ENCODE measurements around the gene HPCAL1.

The HPCAL1 gene

GRCh38 chr2:10310309-10310888 lies 7.7 kb downstream of the HPCAL1 start:
- TF ChIP-seq ZNF274 (IDR thresholded peaks at IDR 0.05; ENCODE audit: low read depth, low read length), result no peak
- H3K4me3 ChIP-seq (ENCODE audit: low read length), result no peak overlapping the region

- no peak overlapping the region for H3K4me3 ChIP-seq (ENCODE audit: low read length)
- TF ChIP-seq ZNF274 (IDR thresholded peaks at IDR 0.05; ENCODE audit: low read depth, low read length), result no peak
These were observed 9.0 kb downstream of the HPCAL1 start for GRCh38 chr2:10311736-10312135.

GRCh38 chr2:10312437-10312957 lies 9.8 kb downstream of the HPCAL1 start:
- no peak for TF ChIP-seq ZNF274 (IDR thresholded peaks at IDR 0.05; ENCODE audit: low read depth, low read length)

GRCh38 chr2:10316336-10316735 lies 13.6 kb downstream of the HPCAL1 start:
- TF ChIP-seq ZNF274 (IDR thresholded peaks at IDR 0.05; ENCODE audit: low read depth, low read length), result no peak
- no peak overlapping the region for H3K4me3 ChIP-seq (ENCODE audit: low read length)

More at GRCh38 chr2:10312437-10312957, 9.8 kb downstream of the HPCAL1 start:
- no peak overlapping the region for H3K4me3 ChIP-seq (ENCODE audit: low read length)

- no peak overlapping the region for H3K4me3 ChIP-seq (ENCODE audit: low read length)
- no peak for TF ChIP-seq ZNF274 (IDR thresholded peaks at IDR 0.05; ENCODE audit: low read depth, low read length)
These were observed 14.2 kb downstream of the HPCAL1 start for GRCh38 chr2:10316860-10317259.

GRCh38 chr2:10317646-10318045 lies 14.9 kb downstream of the HPCAL1 start:
- H3K4me3 ChIP-seq (ENCODE audit: low read length), result no peak overlapping the region
- no peak for TF ChIP-seq ZNF274 (IDR thresholded peaks at IDR 0.05; ENCODE audit: low read depth, low read length)

GRCh38 chr2:10318345-10318744 lies 15.6 kb downstream of the HPCAL1 start:
- no peak overlapping the region for H3K4me3 ChIP-seq (ENCODE audit: low read length)
- no peak for TF ChIP-seq ZNF274 (IDR thresholded peaks at IDR 0.05; ENCODE audit: low read depth, low read length)

GRCh38 chr2:10319892-10320574 lies 17.3 kb downstream of the HPCAL1 start:
- no peak for TF ChIP-seq ZNF274 (IDR thresholded peaks at IDR 0.05; ENCODE audit: low read depth, low read length)
- no peak overlapping the region for H3K4me3 ChIP-seq (ENCODE audit: low read length)

- no peak overlapping the region for H3K4me3 ChIP-seq (ENCODE audit: low read length)
- no peak for TF ChIP-seq ZNF274 (IDR thresholded peaks at IDR 0.05; ENCODE audit: low read depth, low read length)
These were observed 17.8 kb downstream of the HPCAL1 start for GRCh38 chr2:10320575-10320931.

GRCh38 chr2:10320933-10321332 lies 18.2 kb downstream of the HPCAL1 start:
- 0 out of 2 replicates have a peak, but pooled peaks have one; percentile 28 for TF ChIP-seq ZNF274 (IDR thresholded peaks at IDR 0.05; ENCODE audit: low read depth, low read length)
- no peak overlapping the region for H3K4me3 ChIP-seq (ENCODE audit: low read length)

- no peak overlapping the region for H3K4me3 ChIP-seq (ENCODE audit: low read length)
- TF ChIP-seq ZNF274 (IDR thresholded peaks at IDR 0.05; ENCODE audit: low read depth, low read length), result no peak
These were observed 18.9 kb downstream of the HPCAL1 start for GRCh38 chr2:10321622-10322021.

GRCh38 chr2:10322481-10322880 lies 19.8 kb downstream of the HPCAL1 start:
- TF ChIP-seq ZNF274 (IDR thresholded peaks at IDR 0.05; ENCODE audit: low read depth, low read length), result no peak
- no peak overlapping the region for H3K4me3 ChIP-seq (ENCODE audit: low read length)

GRCh38 chr2:10322973-10323372 lies 20.3 kb downstream of the HPCAL1 start:
- no peak overlapping the region for H3K4me3 ChIP-seq (ENCODE audit: low read length)

GRCh38 chr2:10323535-10323934 lies 20.8 kb downstream of the HPCAL1 start:
- no peak for TF ChIP-seq ZNF274 (IDR thresholded peaks at IDR 0.05; ENCODE audit: low read depth, low read length)
- no peak overlapping the region for H3K4me3 ChIP-seq (ENCODE audit: low read length)

More at GRCh38 chr2:10322973-10323372, 20.3 kb downstream of the HPCAL1 start:
- no peak for TF ChIP-seq ZNF274 (IDR thresholded peaks at IDR 0.05; ENCODE audit: low read depth, low read length)

- no peak for TF ChIP-seq ZNF274 (IDR thresholded peaks at IDR 0.05; ENCODE audit: low read depth, low read length)
- H3K4me3 ChIP-seq (ENCODE audit: low read length), result no peak overlapping the region
These were observed 21.6 kb downstream of the HPCAL1 start for GRCh38 chr2:10324095-10324832.

All from GM08714 (cell line).